Osteoblast (primary cell): ENCODE results near the gene UNC80. TPM values are rescaled to one million over a fixed set of nuclear protein-coding genes. Genes with fewer than 3 reads are reported as not detected.

Experiments
- DNase-seq: peaks from one replicate; pipeline ENCODE4 v3.0.0; 2011; ENCODE audit warnings: low spot score, mixed read lengths; ENCODE audit not compliant: insufficient read length; ENCODE audit errors: missing footprints
- H2AFZ ChIP-seq: 2 replicates; pipeline ENCODE4 v1.6.0; 2011; ENCODE audit warnings: mild to moderate bottlenecking, low read length
- H3K27ac ChIP-seq: 2 replicates; pipeline ENCODE4 v1.5.1; 2011; ENCODE audit warnings: mild to moderate bottlenecking, low read depth, low read length, moderate library complexity
- H3K27me3 ChIP-seq: 2 replicates; pipeline ENCODE4 v1.6.0; 2012; ENCODE audit warnings: mild to moderate bottlenecking, control low read depth, inconsistent platforms, low read length, moderate library complexity; ENCODE audit not compliant: insufficient read depth
- H3K36me3 ChIP-seq: 2 replicates; pipeline ENCODE4 v1.5.1; 2011; ENCODE audit warnings: mild to moderate bottlenecking, low read length, control low read depth, moderate library complexity; ENCODE audit not compliant: insufficient read depth
- H3K4me1 ChIP-seq: 2 replicates; pipeline ENCODE4 v1.5.1; 2011; ENCODE audit warnings: mild to moderate bottlenecking, low read length, control low read depth, moderate library complexity; ENCODE audit not compliant: insufficient read depth
- H3K4me2 ChIP-seq: 2 replicates; pipeline ENCODE4 v1.6.0; 2011; ENCODE audit warnings: mild to moderate bottlenecking, low read length; ENCODE audit not compliant: insufficient read depth
- H3K4me3 ChIP-seq: fragments of 200-600 bp; sonication (generic); 3 replicates; pipeline ENCODE4 v1.5.1; 2012; ENCODE audit warnings: mild to moderate bottlenecking, low read length, inconsistent platforms; ENCODE audit not compliant: insufficient read depth
- H3K79me2 ChIP-seq: 2 replicates; pipeline ENCODE4 v1.6.0; 2012; ENCODE audit warnings: mild to moderate bottlenecking, low read length, control low read depth, inconsistent platforms; ENCODE audit not compliant: insufficient read depth
- H3K9me3 ChIP-seq: 2 replicates; pipeline ENCODE4 v1.5.1; 2011; ENCODE audit warnings: low read depth, low read length, control low read depth
- H4K20me1 ChIP-seq: 2 replicates; pipeline ENCODE4 v1.6.0; 2012; ENCODE audit warnings: mild to moderate bottlenecking, low read length, control low read depth; ENCODE audit not compliant: insufficient read depth
- total RNA-seq: library from RNA; depleted of rRNA; stranded (reverse); fragments of >200 nt; gene quantifications from 2 replicates; pipeline ENCODE4 v1.2.3, GENCODE V29; 2012
- TF ChIP-seq, protein P1 (sequence below): IDR thresholded peaks from 2 replicates; pipeline ENCODE4 v1.5.1; 2011; ENCODE audit warnings: mild to moderate bottlenecking, low read depth, low read length, moderate library complexity; ENCODE audit errors: extremely low read depth

Gene UNC80
- total RNA-seq, 1 donor: not detected

DNA sequence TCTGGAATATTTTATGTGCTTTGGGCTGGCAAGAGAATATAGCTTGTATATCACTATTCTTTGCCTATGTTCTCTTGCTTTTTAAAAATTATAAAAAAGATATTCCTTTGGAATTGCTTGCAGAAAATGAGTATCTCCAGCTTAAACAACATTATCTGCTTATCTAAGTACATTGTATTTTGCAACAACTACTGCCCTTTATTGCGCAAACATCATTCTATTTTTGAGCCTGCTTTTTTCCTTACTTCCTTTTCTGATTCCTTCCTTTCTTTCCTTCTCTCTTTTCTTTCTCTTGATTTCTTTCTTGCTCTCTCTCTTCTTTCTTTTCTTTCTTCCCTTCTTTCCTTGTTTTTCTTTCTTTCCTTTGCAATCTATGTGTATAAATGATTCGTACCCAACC, 74.0 kb downstream of the UNC80 start:
- Histone ChIP-seq H3K36me3 (no peaks in the 10 kb centered on the region), H3K79me2 (no peaks in the 10 kb centered on the region), H3K27me3 (no peaks in the 10 kb centered on the region), H3K4me3 (no peak overlapping the region), H3K4me1 (no peaks in the 10 kb centered on the region), H3K9me3 (peaks cover 2% of the 10 kb centered on the region), H4K20me1 (no peaks in the 10 kb centered on the region), H3K27ac (no peak overlapping the region), H2AFZ (no peak overlapping the region), H3K4me2 (no peak overlapping the region)
- TF ChIP-seq, protein P1, sequence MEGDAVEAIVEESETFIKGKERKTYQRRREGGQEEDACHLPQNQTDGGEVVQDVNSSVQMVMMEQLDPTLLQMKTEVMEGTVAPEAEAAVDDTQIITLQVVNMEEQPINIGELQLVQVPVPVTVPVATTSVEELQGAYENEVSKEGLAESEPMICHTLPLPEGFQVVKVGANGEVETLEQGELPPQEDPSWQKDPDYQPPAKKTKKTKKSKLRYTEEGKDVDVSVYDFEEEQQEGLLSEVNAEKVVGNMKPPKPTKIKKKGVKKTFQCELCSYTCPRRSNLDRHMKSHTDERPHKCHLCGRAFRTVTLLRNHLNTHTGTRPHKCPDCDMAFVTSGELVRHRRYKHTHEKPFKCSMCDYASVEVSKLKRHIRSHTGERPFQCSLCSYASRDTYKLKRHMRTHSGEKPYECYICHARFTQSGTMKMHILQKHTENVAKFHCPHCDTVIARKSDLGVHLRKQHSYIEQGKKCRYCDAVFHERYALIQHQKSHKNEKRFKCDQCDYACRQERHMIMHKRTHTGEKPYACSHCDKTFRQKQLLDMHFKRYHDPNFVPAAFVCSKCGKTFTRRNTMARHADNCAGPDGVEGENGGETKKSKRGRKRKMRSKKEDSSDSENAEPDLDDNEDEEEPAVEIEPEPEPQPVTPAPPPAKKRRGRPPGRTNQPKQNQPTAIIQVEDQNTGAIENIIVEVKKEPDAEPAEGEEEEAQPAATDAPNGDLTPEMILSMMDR: no peak
- DNase-seq: no peak

DNA sequence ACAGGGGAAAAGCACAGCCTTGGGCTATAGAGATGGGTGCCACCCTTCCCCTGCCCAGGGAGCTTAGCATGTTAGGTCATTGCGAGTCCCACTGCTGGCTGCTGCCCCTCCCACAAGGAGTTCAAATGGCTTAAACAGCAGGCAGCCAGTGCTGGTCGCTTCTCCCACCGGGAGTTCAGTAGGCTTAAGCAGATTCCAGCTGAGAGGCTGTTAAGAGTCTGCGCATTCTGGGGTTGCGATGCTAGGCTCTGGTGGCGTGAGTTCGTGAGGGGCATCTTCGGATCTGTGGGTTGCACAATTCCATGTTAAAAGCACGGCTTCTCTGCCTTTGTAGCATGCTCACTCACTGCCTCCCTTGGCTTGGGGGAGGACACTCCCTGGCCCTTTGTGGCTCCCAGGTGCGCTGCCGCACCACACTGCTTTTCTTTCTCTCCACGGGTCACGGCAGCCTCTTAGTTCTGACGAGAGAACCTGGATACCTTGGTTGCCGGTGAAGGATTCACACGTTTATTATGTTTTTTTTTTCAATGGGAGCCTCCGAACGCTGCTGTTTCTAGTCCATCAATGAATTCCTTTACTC, 93.2 kb downstream of the UNC80 start:
- Histone ChIP-seq H3K27ac (no peak overlapping the region), H3K36me3 (no peaks in the 10 kb centered on the region), H3K4me1 (no peaks in the 10 kb centered on the region), H4K20me1 (no peaks in the 10 kb centered on the region), H3K4me3 (no peak overlapping the region), H3K4me2 (no peak overlapping the region), H3K27me3 (no peaks in the 10 kb centered on the region), H3K9me3 (no peaks in the 10 kb centered on the region), H3K79me2 (no peaks in the 10 kb centered on the region), H2AFZ (no peak overlapping the region)
- TF ChIP-seq, protein P1: no peak
- no peak for DNase-seq

DNA sequence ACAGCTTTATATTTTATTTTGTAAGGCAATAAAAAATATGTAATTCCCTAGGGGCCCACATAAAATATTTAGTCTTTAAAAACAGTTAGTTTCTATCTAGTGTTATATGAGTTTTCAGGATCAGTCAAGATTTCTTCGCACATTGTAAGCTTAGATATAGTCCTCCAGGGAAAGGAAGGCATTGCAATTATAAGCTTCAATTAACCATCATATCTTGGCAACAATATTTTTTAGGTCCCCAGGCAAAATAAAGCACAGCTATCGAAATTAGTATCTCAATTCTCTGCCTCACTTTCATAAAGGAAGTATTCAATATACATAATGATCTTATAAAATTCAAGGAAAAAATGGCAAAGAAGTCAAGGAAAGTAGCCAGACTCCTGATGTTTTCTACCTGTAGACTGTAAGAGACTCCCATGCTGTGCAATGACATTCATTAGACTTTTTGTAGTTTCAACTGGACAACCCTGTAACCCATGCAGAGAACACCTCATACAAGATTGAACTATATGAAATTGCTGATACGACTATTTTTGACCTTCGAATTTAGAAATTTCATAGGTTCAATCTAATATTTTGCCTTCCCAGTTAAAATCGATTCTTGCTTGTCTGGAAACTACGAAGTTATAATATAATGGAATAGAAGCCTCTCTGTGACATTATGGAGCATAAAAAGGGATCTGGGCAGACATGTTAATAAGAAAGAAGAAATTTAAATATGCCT, 96.8 kb downstream of the UNC80 start:
- TF ChIP-seq, protein P1: no peak
- Histone ChIP-seq H3K27me3 (no peaks in the 10 kb centered on the region), H3K4me3 (no peak overlapping the region), H3K36me3 (no peaks in the 10 kb centered on the region), H3K4me2 (no peak overlapping the region), H3K9me3 (no peaks in the 10 kb centered on the region), H3K27ac (no peak overlapping the region), H4K20me1 (no peaks in the 10 kb centered on the region), H2AFZ (no peak overlapping the region), H3K4me1 (no peaks in the 10 kb centered on the region), H3K79me2 (no peaks in the 10 kb centered on the region)
- DNase-seq: peak; percentile 48

DNA sequence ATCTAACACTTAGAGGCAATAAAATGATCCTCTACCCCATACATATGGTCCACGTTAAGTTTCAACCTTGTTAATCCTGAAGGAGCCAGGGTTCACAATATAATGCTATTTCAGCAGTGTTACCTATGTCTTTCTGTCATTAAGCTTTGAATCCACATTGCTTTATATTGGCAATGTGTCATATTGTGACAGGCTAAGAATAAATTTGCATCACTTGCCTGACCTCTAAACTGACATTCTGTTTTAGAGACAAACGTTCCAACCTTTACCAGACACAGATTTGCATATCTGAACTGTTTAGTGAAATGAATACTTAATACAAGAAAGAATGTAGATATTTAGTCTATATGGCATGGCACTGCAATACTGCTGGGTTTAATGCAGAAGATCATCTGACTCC, 98.4 kb downstream of the UNC80 start:
- no peak overlapping the region for H2AFZ ChIP-seq
- H3K4me2 ChIP-seq: no peak overlapping the region
- H3K9me3 ChIP-seq: no peaks in the 10 kb centered on the region
- no peaks in the 10 kb centered on the region for H3K27me3 ChIP-seq
- H4K20me1 ChIP-seq: no peaks in the 10 kb centered on the region
- TF ChIP-seq, protein P1: no peak
- no peak for DNase-seq
- H3K4me3 ChIP-seq: no peak overlapping the region
- no peaks in the 10 kb centered on the region for H3K4me1 ChIP-seq
- no peaks in the 10 kb centered on the region for H3K79me2 ChIP-seq
- H3K27ac ChIP-seq: no peak overlapping the region
- H3K36me3 ChIP-seq: no peaks in the 10 kb centered on the region
